GM19438 (cell line): ENCODE measurements around the gene ERI3.

Source experiments
- ATAC-seq: cut with Tn5 transposase; IDR thresholded peaks from one replicate; pipeline ENCODE4 v1.9.1; 2021; ENCODE audit warnings: low read depth; ENCODE audit not compliant: unreplicated experiment

The ERI3 gene

DNA sequence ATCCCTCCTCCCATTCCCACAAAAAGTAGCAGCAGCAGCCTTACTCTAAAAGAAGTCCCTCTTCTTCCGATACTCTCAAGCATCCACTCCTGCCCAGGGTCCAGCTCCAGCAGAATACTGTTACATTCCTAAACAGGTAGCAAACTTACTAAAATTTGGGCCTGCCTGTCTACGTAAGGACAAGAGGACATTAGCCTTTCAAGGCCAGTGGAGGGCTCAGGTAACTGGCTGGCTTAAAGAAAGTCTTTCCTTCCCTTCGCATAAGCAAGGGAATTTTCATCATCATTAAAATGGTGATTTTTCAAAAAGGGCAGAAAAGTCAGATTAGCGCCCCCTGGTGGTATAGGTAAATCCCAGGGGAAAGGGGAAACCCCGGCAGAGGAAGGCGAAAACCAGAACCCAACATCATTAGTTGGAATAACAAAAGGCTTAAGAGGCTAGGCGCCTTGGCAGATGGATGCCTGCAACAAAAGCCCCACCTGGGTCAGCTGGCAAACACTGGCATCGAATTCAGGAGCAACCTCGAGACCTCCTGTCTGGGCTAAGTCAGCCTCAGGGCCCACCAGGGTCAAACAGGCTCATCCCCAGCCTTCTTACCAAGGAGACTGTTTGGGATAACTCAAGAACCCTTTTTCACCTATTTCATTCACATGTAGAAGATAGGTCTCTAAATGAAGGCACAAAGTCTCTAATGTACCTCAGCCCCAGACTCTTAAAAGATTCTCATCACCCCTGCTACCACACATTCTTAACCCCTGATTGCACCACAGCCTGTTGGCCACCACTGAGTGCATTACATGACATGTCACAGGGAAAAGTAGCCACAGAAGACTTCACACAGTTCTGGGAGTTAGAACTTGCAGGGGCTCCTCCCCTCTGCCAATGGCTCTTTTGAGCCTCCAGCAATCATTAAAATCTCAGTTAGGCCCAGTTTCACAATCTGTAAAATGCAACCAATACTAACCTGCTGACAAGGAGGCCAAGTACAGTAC lies 36.7 kb downstream of the ERI3 start:
- ATAC-seq, result no peak

DNA sequence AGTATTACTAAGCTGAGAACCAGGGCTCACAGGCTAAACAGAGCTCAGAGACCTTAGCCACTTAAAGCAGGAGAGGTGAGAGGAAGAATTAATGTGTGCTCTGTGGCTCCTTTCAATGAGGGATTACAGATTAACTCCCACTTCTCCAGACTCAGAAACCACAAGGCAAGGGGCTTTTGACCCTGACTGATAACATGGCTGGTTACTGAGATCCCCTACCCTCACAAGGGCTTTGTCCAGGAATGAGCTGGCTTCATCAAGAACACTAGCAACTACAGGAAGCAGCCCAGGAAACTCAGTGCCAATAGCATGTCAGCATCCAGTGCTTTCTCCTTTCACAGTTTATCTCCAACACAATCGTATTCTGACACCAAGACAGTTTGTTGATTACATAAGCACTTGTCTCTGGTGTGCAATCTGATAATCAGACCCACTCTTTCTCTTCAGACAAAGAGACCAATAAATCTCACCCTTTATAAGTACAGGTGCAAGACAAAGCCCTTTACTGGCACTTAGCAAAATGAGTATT lies 38.8 kb downstream of the ERI3 start:
- ATAC-seq, result no peak

DNA sequence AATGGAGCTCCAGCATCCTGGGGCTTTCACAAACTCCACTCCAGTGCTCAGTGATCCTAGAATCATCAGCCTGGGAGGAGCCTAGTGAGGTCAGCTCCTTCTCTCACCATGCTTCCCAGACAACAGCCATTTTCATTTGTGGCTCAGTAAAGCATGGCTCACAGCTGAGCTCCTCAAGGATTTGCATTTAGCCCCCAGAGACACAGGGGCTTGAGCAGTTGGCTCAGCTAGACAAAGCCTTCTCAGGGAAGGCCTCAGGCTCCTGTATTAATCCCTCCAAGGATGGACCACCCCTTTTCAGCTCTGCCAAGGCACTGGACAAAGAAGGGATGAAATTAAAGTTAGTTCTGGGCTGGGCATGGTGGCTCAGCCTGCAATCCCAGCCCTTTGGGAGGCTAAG lies 39.5 kb downstream of the ERI3 start:
- no peak for ATAC-seq

GRCh38 chr1:44314452-44314851 lies 40.6 kb downstream of the ERI3 start:
- no peak for ATAC-seq

- no peak for ATAC-seq
These were observed 41.7 kb downstream of the ERI3 start for GRCh38 chr1:44313265-44313918.

DNA sequence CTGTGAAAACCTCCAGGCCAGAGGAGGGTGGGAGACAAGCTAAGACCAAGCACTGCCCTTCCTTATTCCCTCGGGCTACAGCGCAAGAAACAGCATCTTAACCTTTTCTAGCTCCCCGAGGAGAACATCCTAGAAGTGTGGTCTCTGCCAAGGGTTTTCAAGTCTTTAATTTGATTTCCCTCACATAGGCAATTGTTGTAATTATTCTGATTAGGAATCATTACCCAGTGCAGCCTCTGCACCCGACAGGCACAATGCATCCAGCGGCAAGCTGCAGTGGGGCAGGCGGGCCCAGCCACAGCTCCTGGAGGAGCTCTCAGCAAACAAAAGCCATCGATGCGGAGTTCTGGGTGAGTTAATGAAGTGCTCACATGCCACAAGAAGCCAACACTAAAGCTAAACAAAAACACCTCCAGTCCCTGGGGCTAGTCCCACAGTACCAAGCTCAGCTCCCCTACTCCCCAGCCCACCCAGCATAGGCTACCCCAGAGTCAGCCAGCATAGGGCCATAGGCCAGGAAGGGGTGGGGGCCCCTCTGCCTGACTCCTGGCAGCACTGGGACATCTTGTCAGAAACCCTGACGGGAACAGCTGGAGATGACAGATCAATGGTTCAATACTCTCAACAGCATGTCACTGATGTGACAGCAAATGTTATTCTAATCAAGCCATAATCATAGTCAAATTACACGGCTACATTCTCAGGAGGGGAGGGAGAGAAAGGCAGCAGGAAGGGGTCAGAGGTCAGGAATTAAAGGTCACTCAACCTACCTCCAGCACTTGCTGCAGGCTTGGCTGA lies 42.5 kb downstream of the ERI3 start:
- ATAC-seq, result no peak

- ATAC-seq, result no peak
These were observed 45.1 kb downstream of the ERI3 start for GRCh38 chr1:44310006-44310405.

DNA sequence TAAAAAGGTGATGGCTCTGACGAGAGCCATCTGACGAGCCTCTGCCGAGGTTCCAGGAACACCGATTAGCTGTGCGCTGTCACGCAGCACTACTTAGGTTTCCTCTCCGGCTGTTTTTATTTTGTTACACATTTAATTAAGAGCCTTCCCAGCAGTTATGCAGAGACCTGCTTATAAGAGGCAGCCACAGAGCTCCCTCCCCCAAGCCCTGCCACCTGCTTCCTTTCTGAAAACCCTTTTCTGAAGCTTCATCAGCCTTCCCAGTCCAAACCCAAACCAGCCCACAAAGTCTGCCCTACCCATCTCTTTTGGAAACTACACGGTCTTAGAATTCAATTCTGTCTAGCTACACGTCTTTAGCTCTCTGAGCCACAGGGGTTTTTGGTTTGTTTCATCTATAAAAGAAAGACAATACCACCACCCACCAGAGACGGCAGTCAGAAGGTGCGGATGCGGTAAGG lies 49.1 kb downstream of the ERI3 start:
- no peak for ATAC-seq

DNA sequence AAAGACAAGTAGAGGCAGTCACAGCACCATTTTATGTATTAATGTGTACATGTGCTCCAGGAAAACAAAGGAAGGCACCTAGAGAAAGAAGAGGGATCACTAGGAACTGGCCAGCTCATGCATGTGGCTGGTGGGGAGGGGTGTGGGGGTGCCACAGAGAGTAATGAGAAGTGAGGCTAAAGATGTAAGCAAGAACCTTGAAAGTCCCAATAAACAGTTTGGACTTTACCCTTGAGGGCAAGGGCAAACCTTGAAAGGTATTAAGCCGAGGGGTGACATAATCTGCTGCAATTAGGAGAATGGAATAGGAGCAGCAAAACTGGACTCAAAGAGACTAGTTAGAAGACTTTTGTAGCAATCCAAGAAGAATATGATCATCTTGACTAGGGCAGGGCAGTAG lies 51.5 kb downstream of the ERI3 start:
- ATAC-seq, result no peak

- ATAC-seq, result no peak
These were observed 52.5 kb downstream of the ERI3 start for GRCh38 chr1:44302541-44302940.

GRCh38 chr1:44301442-44301841 lies 53.6 kb downstream of the ERI3 start:
- ATAC-seq, result no peak

DNA sequence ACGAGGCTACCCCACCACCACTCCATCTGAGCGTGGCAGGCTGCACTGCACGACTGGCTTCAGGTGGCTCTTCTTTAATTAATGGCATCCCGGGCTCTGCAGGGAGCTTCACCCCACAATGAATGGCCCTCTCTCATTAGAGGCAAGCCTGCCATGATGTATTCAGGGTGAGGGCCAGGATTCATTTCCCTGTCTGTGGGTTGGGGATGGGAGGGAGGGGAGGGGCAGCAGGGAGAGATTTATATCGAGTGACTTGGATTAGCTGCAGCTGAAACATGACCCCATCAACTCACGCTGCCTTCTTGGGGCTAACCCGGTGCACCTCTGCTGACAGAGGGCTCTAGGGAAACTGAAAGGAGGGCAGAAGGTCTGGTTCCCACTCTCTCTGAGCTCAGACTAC lies 54.2 kb downstream of the ERI3 start:
- ATAC-seq, result no peak

DNA sequence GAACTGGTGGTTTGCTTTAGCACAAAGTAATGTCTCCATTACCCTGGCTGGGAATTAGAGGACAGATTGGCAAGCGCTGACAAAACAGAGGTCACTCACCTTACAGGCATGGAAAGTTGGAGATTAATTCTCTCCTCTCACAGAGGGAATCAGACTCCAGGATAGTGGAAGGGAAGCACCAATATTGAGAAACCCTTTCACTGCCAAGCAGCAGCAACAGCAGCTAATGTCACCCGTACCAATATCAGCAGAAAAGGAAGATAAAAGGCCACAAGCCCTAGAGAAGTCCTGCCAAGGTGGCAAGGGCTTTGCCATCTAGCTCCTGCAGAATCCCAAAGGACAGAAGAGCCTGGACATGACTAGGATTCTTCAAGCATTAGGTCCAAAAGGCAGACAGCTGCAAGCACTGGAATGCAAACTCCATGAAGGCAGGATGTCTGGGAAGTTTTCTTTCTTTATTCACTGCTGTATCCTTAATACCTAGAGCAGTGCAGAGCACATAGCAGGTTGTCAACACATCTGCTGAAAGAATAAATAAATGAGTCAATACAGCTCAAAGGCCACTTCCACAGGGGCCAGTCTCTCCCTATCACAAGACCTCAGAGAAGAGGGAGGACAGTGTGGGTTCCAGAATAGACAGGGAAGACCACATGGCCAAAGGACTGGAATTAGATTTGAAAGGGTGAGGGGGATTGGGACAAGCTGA lies 57.2 kb downstream of the ERI3 start:
- ATAC-seq, result no peak

DNA sequence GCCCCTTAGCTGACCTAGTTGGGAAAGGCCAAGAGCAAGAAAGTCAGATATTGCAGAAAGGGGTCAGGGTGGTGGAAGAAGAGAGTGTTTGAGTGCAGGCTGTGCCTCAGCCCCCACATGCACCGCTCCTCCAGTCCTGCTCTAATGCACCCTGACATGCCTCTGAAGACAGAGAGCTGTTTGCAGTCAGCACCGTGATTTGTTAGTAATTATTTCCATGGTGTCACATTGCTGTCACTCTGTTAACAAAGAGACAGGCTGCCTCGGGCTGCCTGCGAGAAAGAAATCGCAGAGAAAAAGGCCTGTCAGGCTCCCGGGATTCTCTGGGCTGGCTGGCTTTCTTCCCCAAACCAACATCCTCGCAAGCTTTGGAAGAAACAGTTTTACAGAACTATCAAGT lies 58.3 kb downstream of the ERI3 start:
- ATAC-seq, result no peak

GRCh38 chr1:44296086-44296485 lies 59.0 kb downstream of the ERI3 start:
- no peak for ATAC-seq

DNA sequence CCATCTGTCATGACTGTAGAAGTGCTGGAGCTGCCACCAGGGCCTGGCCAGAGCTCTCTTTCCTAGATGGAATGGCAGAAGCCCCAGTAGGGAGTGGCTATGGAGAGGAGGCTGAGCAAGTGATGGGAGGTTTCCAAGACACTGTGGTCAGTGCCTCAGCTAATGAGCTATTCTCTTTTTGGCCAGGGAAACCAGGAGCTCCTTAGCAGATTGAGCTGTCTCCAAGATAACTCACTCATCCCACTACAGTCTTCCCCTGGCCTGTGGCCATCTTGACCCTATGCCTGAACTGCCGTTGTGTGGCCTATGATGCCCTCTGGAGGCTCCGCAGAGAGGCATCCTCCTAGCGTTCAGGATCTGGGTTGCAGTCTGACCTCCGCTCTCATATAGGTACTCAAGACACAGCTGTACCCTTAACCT lies 60.5 kb downstream of the ERI3 start:
- no peak for ATAC-seq

GRCh38 chr1:44293761-44294315 lies 61.2 kb downstream of the ERI3 start:
- no peak for ATAC-seq

GRCh38 chr1:44292651-44293050 lies 62.4 kb downstream of the ERI3 start:
- ATAC-seq, result no peak

GRCh38 chr1:44290250-44291094 lies 64.6 kb downstream of the ERI3 start:
- ATAC-seq, result no peak
